ENCODE measurements around the gene SLC25A47.

GRCh38 chr14:100374270-100374669, 51.1 kb downstream of the SLC25A47 start:
- TF ChIP-seq CTCF (IDR thresholded peaks at IDR 0.05) (no peak), POLR2A (IDR thresholded peaks at IDR 0.05) (no peak)

Measured in Peyer's patch (tissue), 4 donors.